BLaER1 treated with 17β-estradiol and CSF1 and Interleukin-3, amounts not matched to agents 10 nM and 100 nM (cell line): Measurements from ENCODE around the gene PSMC4.

Experiments
- H3K27ac ChIP-seq, 11 experiments: shearing (Covaris generic); formaldehyde crosslinking; 2 replicates each; pipeline ENCODE4 v1.8.1; 2022
- H3K27me3 ChIP-seq, 11 experiments: shearing (Covaris generic); formaldehyde crosslinking; 2 replicates each; pipeline ENCODE4 v1.8.1; 2022
- H3K36me3 ChIP-seq, 11 experiments: shearing (Covaris generic); formaldehyde crosslinking; 2 replicates each; pipeline ENCODE4 v1.8.1; 2022
- H3K4me1 ChIP-seq, 10 experiments: shearing (Covaris generic); formaldehyde crosslinking; 2 replicates each; pipeline ENCODE4 v1.8.1; 2022
- H3K4me2 ChIP-seq, 11 experiments: shearing (Covaris generic); formaldehyde crosslinking; 2 replicates each; pipeline ENCODE4 v1.8.1; 2022
- H3K4me3 ChIP-seq, 10 experiments: shearing (Covaris generic); formaldehyde crosslinking; 2 replicates each; pipeline ENCODE4 v1.8.1; 2022
- H3K9ac ChIP-seq, 11 experiments: shearing (Covaris generic); formaldehyde crosslinking; 2 replicates each; pipeline ENCODE4 v1.8.1; 2022
- H3K9me3 ChIP-seq, 11 experiments: shearing (Covaris generic); formaldehyde crosslinking; replicated peaks in 1 of 11; 2 replicates each; pipeline ENCODE4 v1.8.1; 2022
- H4K20me1 ChIP-seq, 11 experiments: shearing (Covaris generic); formaldehyde crosslinking; 2 replicates each; pipeline ENCODE4 v1.8.1; 2022
- Cebpa-rat ChIP-seq, 11 experiments: shearing (Covaris generic); IDR thresholded peaks; 2 replicates each; pipeline ENCODE4 v1.8.1; 2022

PSMC4 gene

DNA sequence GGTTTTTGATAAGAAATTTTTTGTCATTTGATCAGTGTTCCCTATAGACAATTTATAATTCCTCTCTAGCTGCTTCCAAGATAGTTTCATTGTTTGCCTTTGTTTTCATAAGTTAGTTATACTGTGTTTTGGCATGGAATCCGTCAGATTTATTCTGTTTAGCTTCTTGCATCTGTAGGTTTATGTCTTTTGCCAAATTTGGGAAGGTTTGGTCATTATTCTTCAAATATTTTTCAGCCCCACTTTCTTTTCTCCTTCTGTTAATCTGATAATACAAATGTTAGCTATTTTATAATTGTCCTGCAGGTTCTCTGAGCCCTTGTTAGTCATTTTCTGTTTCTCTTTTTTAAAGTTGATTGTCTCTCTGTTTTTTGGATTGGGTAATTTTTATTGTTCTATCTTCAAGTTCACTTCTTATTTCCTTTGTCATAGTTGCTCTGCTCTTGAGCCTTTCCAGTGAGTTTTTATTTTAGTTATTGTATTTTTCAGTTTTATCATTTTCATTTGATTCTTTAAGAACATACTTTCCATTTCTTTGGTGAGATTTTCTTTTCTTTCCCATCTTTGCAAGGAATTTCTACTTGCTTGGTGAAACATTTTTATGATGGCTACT is 30.6 kb upstream of the PSMC4 start:
- Histone ChIP-seq H3K9me3 (peaks cover 11 to 22% (median 15%) of the 10 kb centered on the region in 11 experiments), H3K36me3 (no peaks in the 10 kb centered on the region), H4K20me1 (peaks cover 0 to 7% (median 0%) of the 10 kb centered on the region in 11 experiments; a peak in 1 of 22 replicates), H3K27me3 (no peaks in the 10 kb centered on the region), H3K27ac (peak overlapping the region in 3 of 11 experiments; percentile 62 to 84 (median 76); a peak in 6 of 22 replicates), H3K9ac (peak overlapping the region in 1 of 11 experiments; percentile 41; a peak in 1 of 22 replicates), H3K4me1 (peaks cover 68 to 99% (median 92%) of the 10 kb centered on the region in 10 experiments), H3K4me3 (peak overlapping the region in 3 of 10 experiments; percentile 9 to 42 (median 16); a peak in 4 of 20 replicates), H3K4me2 (peak overlapping the region in 9 of 11 experiments; percentile 64 to 98 (median 92); a peak in 12 of 22 replicates)
- no peak for TF ChIP-seq Cebpa-rat (IDR thresholded peaks at IDR 0.05)

DNA sequence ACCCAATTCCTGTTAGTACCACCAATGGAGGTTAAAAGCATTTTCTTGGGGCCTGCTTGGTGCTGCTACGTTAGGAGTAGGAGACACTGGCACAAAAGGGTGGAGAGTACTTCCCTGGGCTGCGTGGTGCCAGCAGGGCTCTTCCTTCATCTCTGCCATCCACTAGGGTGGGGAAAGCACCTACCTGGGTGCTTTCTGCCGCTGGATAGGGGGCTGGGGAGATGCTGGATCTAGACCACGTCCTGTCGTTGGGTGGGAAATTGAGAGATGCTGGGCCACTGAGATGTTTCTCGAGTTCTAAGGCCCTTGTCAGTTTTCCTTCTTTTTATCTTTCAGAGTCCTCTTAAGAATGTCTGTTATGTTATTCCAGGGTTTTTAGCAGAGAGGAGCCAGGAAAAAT is 29.8 kb upstream of the PSMC4 start:
- Histone ChIP-seq H3K27ac (peak overlapping the region; percentile 35 to 84 (median 56); a peak in 19 of 22 replicates), H4K20me1 (peaks cover 0 to 7% (median 0%) of the 10 kb centered on the region in 11 experiments; a peak in 1 of 22 replicates), H3K9ac (peak overlapping the region; percentile 4 to 75 (median 48); a peak in 15 of 22 replicates), H3K36me3 (no peaks in the 10 kb centered on the region), H3K9me3 (peaks cover 11 to 22% (median 15%) of the 10 kb centered on the region in 11 experiments), H3K4me3 (peak overlapping the region in 9 of 10 experiments; percentile 7 to 46 (median 28); a peak in 12 of 20 replicates), H3K4me2 (peak overlapping the region; percentile 85 to 98 (median 92)), H3K27me3 (no peaks in the 10 kb centered on the region), H3K4me1 (peaks cover 60 to 99% (median 90%) of the 10 kb centered on the region in 10 experiments)
- TF ChIP-seq Cebpa-rat (IDR thresholded peaks at IDR 0.05): no peak

DNA sequence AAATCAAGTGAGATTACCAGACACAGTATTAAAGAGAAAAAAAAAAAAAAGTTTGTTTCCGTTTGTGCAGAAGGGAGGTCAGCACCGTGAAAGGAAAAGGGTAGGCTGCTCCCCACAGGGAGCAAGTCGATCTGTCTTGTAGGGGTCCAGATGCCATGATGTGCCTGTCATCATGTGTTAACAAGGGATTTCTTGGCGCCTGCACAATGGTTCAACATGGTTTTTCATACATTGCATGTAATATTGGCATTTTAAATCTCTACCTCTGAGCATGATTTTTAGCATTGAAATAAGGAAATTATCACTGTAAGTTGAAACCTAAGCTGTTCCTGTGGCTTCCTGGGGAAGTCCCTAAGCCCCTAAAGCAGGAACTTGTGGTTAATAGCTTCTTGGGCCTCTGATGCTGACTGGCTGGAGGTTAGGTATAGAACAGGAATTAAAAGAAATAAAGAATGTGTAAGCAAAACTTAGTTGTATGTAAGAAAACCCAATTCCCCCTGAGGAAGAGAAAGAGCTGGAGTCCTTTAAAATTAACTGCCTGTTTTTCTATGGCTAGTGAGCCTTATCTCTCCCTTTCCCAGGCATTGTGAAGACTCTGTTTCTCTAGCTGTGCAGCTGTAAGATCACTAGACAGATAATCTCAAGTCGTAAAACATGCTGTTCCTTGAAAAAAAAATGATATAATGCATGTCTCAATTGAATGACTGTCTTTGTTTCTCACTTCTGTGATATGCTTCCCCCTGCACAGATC is 29.2 kb upstream of the PSMC4 start:
- no peaks in the 10 kb centered on the region for H3K36me3 ChIP-seq
- peak overlapping the region in 9 of 10 experiments; percentile 14 to 46 (median 30); a peak in 13 of 20 replicates for H3K4me3 ChIP-seq
- H3K9ac ChIP-seq: peak overlapping the region; percentile 15 to 75 (median 53); a peak in 17 of 22 replicates
- peaks cover 0 to 7% (median 0%) of the 10 kb centered on the region in 11 experiments; a peak in 1 of 22 replicates for H4K20me1 ChIP-seq
- TF ChIP-seq Cebpa-rat (IDR thresholded peaks at IDR 0.05): no peak
- peak overlapping the region; percentile 36 to 84 (median 57); a peak in 21 of 22 replicates for H3K27ac ChIP-seq
- no peaks in the 10 kb centered on the region for H3K27me3 ChIP-seq
- peak overlapping the region; percentile 85 to 98 (median 92) for H3K4me2 ChIP-seq
- peaks cover 11 to 22% (median 15%) of the 10 kb centered on the region in 11 experiments for H3K9me3 ChIP-seq
- peaks cover 54 to 99% (median 90%) of the 10 kb centered on the region in 10 experiments for H3K4me1 ChIP-seq

DNA sequence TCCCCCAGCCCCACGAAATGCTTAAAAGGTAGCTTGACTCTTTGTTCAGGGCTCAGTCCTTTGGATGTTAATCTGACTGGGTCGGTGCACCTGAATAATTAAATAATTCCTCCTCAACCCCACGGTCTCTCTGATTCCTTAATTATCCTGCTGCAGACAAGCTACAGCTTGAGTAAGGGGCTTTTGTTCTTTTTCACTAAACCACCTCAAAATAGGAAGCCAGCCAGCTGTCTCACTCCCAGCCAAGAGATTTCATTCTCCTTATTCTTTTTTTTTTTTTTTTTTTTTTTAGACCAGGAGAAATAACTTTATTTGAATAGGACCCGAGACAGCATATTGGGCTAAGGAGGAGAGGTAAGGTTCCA is 28.6 kb upstream of the PSMC4 start:
- peak overlapping the region in 7 of 10 experiments; percentile 20 to 46 (median 30); a peak in 13 of 20 replicates for H3K4me3 ChIP-seq
- no peaks in the 10 kb centered on the region for H3K36me3 ChIP-seq
- no peak for TF ChIP-seq Cebpa-rat (IDR thresholded peaks at IDR 0.05)
- peaks cover 11 to 22% (median 15%) of the 10 kb centered on the region in 11 experiments for H3K9me3 ChIP-seq
- peaks cover 48 to 99% (median 88%) of the 10 kb centered on the region in 10 experiments for H3K4me1 ChIP-seq
- peak overlapping the region; percentile 85 to 98 (median 92) for H3K4me2 ChIP-seq
- peak overlapping the region; percentile 22 to 84 (median 50); a peak in 20 of 22 replicates for H3K27ac ChIP-seq
- no peaks in the 10 kb centered on the region for H3K27me3 ChIP-seq
- H3K9ac ChIP-seq: peak overlapping the region; percentile 2 to 65 (median 53); a peak in 16 of 22 replicates
- H4K20me1 ChIP-seq: peaks cover 0 to 7% (median 0%) of the 10 kb centered on the region in 11 experiments; a peak in 1 of 22 replicates

DNA sequence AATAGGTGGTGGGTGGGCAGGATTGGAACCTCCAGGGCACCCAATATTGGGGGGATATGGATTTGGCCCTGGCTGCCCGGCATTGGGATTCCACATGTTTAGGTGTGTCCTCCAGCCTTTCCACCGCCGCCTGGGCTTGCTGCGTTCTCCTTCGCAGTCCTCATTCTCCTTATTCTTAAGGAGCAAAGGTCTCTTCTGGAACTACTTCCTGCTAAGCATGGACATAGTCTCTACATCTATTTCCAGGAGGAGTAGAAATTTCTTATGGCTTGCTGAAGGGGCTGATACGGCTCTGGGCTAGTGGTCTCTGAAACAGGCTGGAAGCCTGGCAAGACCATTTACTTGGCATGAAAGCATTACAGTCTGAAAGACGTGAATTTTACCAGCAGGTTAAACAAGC is 27.4 kb upstream of the PSMC4 start:
- Histone ChIP-seq H4K20me1 (peaks cover 0 to 7% (median 0%) of the 10 kb centered on the region in 11 experiments; a peak in 1 of 22 replicates), H3K27me3 (no peaks in the 10 kb centered on the region), H3K4me2 (peak overlapping the region; percentile 79 to 98 (median 92)), H3K9ac (no peak overlapping the region), H3K27ac (peak overlapping the region in 2 of 11 experiments; percentile 55 to 61; a peak in 3 of 22 replicates), H3K4me3 (no peak overlapping the region), H3K9me3 (peaks cover 14 to 31% (median 22%) of the 10 kb centered on the region in 11 experiments), H3K36me3 (peaks cover 0 to 3% (median 0%) of the 10 kb centered on the region in 11 experiments; a peak in 1 of 22 replicates), H3K4me1 (peaks cover 42 to 99% (median 75%) of the 10 kb centered on the region in 10 experiments)
- no peak for TF ChIP-seq Cebpa-rat (IDR thresholded peaks at IDR 0.05)

DNA sequence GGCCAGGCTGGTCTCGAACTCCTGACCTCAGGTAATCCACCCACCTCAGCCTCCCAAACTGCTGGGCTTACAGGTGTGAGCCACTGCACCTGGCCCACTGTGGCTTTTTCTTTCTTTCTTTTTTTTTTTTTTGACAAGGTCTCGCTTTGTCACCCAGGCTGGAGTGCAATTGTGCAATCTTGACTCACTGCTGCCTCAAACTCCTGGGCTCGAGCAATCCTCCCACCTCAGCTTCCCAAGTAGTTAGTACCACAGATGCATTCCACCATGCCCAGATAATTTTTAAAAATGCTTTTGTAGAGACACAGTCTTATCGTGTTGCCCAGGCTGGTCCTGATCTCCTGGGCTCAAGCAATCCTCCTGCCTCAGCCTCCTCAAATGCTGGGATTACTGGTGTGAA is 24.4 kb upstream of the PSMC4 start:
- TF ChIP-seq Cebpa-rat (IDR thresholded peaks at IDR 0.05): peak in 5 of 11 experiments; percentile 28 to 69 (median 33); a peak in 5 of 22 replicates
- H3K4me2 ChIP-seq: peak overlapping the region in 10 of 11 experiments; percentile 6 to 98 (median 56); a peak in 13 of 22 replicates
- no peak overlapping the region for H3K9ac ChIP-seq
- H3K9me3 ChIP-seq: peaks cover 0 to 27% (median 13%) of the 10 kb centered on the region in 11 experiments; a peak in 11 of 22 replicates
- H4K20me1 ChIP-seq: peaks cover 0 to 7% (median 0%) of the 10 kb centered on the region in 11 experiments; a peak in 1 of 22 replicates
- H3K4me3 ChIP-seq: no peak overlapping the region
- H3K36me3 ChIP-seq: peaks cover 0 to 7% (median 0%) of the 10 kb centered on the region in 11 experiments; a peak in 1 of 22 replicates
- H3K27ac ChIP-seq: no peak overlapping the region
- H3K27me3 ChIP-seq: no peaks in the 10 kb centered on the region
- H3K4me1 ChIP-seq: peaks cover 34 to 99% (median 65%) of the 10 kb centered on the region in 10 experiments

DNA sequence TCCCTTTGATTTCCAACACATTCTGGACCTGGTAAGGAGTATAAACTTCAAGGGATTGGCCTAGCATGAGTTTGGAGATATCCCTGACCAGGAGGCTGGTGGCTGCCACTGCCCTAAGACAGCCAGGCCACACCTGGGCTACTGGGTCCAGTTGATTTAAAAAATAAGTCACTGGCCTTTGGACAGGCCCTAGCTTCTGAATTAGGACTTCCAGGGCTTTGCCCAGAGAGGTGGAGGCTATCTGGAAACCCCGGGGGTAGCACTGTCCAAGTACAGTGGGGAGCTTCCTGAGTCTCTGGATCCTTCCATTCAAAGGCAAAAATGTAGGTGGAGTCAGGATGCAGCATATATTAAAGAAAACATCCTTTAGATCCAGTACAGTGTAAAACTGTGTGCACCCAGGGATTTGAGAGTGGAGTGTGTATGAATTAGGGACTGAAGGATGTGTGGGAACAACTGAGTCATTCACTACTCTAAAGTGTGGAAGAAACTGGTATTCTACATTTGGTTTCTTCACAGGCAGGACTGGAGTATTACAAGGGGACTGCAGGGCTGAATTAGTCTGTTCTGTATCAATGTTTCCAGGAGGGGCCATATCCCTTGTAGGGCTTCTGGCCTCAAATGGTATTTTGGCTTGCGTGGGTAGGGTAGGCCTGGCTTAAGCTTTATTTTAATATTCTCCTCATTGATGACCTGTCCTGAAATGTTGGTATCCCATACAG is 21.8 kb upstream of the PSMC4 start:
- no peak overlapping the region for H3K9ac ChIP-seq
- H3K9me3 ChIP-seq: peaks cover 0 to 27% (median 13%) of the 10 kb centered on the region in 11 experiments; a peak in 11 of 22 replicates
- peaks cover 0 to 7% (median 0%) of the 10 kb centered on the region in 11 experiments; a peak in 1 of 22 replicates for H3K36me3 ChIP-seq
- no peak for TF ChIP-seq Cebpa-rat (IDR thresholded peaks at IDR 0.05)
- peak overlapping the region in 3 of 11 experiments; percentile 91 to 98 (median 94); a peak in 7 of 22 replicates for H3K4me2 ChIP-seq
- H3K27ac ChIP-seq: no peak overlapping the region
- H3K4me3 ChIP-seq: no peak overlapping the region
- peaks cover 34 to 100% (median 66%) of the 10 kb centered on the region in 10 experiments for H3K4me1 ChIP-seq
- H4K20me1 ChIP-seq: no peaks in the 10 kb centered on the region
- no peaks in the 10 kb centered on the region for H3K27me3 ChIP-seq
